GM18499 (cell line): Measurements from ENCODE around the gene ACOXL.

Source experiments
- ATAC-seq: cut with Tn5 transposase; IDR thresholded peaks from one replicate; pipeline ENCODE4 v1.9.1; 2021; ENCODE audit warnings: moderate number of reproducible peaks; ENCODE audit not compliant: insufficient read depth, unreplicated experiment

ACOXL gene

DNA sequence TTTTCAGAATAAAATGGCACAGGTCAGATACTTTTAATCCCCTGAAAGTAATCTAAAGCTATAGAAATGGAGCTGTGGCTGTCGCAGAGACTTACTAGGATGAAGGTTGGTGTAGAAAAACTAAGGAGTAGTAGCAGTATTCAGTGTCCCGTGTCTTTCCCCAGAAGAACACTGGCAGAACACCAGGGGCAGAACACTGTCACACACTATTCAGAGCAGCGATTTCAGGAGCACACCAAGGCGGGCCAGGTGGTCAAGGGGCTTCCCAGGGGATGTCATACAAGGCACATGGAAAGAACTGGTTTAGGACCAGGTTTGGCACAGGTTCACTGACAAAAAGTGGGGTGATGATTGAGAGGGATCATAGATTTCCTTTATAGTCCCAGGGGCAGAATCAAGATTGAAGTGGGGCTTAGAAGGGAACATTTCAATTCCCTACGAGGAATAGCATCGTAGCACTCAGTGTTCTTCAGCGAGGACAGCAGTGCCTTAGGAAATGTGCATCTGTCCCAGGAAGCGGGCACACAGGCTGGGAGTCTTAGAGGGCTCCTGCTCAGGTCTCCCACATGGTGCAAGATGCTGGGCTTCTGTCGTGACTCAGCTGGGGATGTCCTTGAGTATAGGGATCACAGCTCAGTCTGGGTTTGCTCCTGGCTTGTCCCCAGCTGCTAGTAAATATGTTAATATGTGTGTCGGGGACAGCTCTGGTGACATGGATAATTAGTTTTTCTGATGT is 410.9 kb downstream of the ACOXL start:
- ATAC-seq = no peak

DNA sequence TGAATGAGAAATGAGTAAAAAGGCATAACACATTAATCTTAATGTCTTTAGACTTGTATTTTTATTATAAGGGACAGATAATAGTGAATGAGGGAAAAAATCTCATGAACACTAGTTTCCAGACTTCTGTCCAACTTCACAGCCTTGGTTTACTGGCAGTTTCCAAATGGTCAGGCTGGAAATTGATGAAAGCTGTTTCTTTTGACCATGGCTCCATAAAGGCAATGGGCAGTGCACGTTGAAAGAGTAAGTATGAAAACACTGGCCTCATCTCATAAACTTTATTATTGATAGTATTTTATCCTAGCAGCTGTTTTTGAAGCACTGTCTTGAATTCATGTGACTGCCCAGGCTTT is 411.4 kb downstream of the ACOXL start:
- ATAC-seq = no peak

DNA sequence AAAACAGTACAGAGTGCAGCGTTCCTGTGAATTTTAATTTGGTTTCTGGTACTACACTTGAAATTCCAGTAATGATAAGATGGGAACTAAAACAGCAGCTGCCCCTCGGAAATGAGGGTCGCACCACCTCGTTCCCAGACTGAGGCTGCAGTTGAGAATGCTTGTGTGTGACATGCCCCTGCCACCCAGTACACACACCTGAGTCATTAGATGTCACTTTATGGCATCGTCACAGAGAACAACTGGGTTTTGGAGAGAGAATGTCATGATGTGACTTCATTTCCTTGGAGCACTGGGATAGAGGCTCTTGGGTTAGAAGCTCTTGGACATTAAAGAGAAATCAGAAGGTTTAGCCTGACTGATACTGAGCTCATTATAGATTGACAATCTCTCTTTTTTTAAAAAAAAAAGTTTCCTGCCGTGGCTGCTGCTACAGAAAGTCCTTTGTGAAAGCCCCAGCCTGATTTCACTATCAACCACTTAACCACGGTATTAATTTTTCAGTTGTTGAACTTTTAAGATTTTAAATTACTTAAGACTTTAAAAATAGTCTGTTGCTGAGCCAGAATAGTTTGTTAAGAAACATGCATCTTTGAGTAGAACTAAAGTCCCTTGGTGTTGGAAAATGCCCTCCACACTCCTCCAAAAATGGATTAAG is 412.9 kb downstream of the ACOXL start:
- no peak for ATAC-seq

DNA sequence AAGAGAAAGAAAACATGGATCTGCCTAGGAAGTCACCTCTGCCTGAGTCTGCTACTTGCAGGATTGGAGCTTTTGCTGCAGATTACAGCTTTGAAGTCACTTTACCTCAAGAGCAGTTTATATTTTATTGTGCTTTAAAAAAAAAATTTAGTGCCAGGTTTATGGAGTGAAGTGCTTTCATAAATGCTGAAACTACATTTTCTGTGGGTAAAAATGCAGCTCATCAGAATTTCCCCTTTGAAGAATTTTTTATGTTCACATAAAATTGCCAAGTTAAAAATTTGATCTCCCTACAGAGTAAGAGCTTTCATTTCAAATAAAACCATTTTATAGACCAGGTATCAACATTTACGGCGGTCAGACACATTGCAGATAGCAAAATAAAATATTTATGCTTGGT is 413.6 kb downstream of the ACOXL start:
- no peak for ATAC-seq

DNA sequence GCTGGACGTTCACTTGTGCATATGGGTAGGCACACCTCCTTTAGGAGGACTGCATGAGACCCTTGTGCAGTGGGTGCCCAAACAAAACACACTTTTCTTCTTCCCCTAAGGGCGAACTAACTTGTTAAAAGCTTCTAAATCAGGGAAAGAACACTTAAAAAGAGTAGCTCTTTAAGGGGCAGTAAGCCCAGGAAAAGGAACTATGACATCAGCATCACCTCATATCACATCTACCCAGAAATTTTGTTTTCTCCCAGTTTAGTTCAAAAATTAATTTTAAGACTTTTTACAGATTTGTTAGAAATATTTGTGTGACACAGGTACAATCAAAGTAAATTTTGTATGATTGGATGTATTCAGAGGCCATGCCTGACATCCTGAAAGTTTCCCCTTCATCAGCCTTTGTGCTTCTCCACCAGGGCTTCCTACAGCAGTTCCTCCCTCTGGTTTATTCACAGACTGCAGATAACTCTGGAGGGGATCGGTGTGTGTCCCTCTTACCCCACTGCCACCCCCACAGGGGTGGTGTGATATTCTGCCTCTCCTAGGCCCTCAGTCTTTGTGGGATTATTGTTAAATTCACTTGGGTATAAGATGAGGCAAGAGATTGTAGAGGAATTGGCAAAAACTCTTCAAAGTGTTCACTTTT is 416.0 kb downstream of the ACOXL start:
- no peak for ATAC-seq

DNA sequence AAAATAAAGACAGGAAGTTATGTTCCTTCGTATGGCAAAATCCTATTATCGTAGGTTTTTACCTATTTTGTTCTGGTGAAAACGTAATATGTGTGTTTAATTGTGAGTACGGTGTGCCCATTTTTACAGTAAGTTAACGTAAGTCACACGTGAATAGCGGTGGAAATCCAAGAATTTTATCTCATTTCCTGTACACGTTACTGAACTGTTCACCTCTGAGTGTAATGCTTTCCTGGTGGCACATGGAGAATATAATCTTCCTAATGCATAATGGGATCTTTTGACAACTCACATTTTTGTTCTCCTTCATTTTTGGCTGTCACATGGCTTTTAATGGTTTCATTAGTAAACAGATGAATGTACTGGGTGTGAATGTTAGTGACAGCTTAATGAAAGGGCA is 416.6 kb downstream of the ACOXL start:
- no peak for ATAC-seq

DNA sequence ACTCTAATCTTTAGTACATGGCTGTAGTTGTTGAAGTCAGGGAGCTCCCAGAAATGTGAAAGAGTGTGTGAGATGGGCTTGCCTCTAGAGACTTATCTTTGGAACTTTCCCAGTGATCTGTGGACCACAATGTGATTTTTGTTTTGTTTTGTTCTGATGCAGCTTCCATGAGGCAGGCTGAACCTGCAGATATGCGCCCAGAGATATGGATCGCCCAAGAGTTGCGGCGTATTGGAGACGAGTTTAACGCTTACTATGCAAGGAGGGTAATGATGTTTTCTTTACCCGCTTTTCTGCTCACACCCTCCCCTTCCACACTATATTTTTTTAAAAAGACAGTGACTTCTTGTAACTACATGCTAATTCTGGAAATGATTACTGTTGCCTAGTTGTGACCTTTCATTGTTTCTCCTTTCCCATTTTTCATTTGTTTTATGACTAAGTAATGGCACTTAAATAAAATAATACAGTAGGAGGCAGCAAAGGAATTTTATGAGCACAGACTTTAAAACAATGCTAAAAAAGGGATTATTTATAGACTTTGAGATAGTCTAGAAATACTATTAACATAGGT is 417.6 kb downstream of the ACOXL start:
- no peak for ATAC-seq

DNA sequence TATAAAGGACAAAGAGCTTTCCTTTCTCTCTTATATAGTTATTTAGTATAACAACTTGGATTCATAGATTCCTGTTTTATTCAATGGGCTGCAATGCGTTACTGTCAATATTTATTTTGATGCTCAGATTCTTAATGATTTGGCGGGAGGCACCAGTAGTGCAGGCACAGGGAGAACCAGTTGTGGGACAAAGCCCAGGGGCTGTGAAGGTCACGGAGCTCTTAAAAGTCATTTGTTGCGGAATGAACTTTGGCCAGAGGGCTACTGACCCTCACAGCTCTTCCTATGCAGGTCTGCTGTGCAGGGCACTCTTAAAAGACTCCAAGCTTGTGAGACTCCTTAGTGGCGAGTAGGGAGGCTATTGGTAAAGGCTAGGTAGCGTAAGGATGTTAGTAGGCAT is 422.4 kb downstream of the ACOXL start:
- no peak for ATAC-seq

DNA sequence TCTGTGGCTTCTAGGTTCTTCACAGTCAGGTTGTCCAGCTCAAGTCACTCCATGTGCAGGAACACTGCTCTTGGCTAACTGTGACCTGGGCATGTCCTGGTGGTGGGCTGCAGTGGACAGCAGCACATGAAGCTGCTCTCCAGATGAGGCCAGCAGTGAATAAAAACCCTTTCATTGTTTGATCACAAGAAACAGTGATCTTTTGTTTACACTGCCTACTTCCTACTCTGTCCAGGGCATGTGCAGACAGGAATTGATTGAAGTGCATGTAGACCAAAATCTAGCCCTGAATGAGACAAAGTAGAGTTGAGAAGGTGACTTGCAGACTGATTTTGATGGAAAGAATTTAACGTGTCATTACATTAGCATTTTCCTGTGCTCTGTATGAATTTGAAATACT is 423.2 kb downstream of the ACOXL start:
- ATAC-seq = no peak

DNA sequence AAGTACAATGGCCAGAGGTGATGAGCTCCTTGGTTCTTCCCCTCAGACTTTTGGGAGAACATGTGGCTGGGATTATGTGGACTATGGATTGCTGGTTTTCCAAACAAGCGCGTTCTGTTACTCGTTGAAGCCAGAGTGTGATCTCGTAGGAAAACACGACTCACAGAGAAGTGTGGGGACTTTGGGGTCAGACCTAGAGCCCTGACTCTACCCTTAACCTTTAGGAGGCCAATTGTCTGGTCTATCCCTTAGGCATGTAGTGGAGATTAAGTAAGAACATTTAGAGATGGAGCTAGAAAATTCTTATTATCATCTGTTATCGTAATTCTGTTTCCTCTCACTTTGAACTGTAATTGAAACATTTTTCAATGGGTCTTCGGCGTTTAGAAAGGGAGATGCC is 424.2 kb downstream of the ACOXL start:
- no peak for ATAC-seq

DNA sequence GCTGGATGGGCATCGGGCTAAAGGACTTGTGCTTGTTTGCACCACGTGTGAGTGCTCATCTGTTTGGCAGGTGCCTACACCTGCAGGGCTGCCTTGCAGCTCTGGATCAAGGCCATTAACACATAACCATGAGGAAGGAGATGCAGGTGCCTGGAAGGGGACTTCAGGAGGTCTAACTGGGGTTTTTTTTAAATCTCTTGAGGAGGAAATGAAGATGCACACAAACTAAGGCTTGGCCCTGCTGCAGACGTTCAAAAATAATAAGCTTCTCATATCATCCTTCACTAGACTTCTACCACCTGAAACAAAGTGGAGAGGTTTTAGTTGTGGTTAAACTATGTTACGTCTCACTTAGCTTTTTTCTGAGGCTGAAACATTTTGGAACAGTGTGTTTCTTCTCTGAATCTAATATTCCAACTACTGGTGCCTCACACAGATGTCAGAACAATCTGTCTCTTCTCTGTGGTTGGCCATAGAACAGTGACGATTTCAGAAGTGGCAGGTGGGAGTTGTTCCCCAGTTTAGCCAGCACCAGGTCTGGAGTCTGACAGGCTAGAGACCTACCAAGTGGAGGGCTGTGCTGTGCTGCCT is 424.8 kb downstream of the ACOXL start:
- ATAC-seq = peak; percentile 31

DNA sequence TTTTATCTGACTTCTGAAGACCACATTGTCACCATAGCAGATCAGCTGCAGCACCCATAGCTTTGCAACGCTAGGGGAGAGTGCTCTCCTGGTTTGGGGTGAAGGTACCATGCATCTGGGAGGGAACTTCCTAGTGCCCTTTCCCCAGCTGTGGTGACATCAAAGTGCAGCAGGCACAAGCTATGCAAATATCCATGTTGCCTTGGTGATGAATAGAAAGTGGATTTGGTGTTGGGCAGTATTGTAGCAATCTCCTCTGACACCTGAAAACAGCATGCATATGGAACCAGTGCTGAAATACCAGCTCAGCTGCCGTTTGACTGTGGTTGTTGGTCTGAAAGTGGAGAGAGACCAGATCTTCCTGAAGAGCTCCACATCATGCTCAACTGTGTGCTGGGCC is 425.4 kb downstream of the ACOXL start:
- peak; percentile 36 for ATAC-seq

DNA sequence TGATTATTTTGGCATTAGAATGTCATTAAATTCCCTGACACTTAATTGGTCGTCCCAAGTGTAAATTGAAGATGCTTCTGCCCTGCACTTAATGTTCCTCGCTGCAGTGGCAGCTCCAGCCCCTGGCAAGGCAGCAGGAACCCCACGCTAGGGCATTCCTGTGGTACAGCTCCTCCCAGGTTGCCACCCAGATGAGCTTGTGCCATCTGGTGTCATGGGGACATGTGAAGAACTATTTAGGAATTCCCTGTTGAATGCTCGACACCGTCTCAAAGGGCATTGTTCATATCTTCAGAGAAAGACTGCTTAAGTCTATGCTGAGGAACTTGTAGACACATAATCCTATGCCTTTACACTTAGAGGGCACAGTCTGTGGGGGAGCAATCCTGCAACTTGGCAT is 427.3 kb downstream of the ACOXL start:
- no peak for ATAC-seq

DNA sequence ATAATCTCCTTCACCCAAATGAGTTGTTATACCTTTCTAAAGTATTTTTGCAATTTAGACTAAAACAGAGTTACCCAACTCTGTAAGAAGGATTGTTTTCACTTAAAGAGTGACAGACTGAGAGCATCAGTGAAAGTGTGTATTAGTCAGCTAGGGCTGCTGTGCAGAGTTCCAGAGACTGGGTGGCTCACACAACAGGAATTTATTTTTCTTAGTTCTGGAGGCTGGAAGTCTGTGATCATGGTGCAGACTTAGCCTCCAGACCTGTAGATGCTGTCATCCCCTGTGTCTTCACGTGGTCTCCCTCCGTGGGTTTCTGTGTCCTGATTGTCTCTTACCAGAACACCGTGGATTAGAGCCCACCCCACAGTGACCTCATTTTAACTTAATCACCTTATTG is 428.4 kb downstream of the ACOXL start:
- ATAC-seq = no peak

DNA sequence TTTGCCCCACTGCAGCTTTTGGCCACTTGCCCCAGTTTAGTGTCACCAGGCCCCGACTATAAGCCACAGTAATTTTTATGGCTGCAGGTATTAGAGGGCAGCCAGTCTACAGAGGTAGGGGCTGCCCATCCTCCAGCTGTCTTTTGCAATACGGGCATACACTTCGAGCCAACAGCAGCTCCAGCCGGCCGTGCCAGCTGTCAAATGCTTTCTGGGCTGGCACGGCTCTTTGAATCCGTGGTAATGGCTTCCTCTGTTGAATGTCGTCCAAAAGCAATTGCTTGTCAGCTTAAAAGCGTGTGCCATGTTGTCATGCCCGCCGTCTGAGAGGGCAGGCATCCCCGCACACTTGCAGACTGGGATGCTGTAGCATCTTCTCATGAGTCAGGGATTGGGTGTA is 429.6 kb downstream of the ACOXL start:
- no peak for ATAC-seq

DNA sequence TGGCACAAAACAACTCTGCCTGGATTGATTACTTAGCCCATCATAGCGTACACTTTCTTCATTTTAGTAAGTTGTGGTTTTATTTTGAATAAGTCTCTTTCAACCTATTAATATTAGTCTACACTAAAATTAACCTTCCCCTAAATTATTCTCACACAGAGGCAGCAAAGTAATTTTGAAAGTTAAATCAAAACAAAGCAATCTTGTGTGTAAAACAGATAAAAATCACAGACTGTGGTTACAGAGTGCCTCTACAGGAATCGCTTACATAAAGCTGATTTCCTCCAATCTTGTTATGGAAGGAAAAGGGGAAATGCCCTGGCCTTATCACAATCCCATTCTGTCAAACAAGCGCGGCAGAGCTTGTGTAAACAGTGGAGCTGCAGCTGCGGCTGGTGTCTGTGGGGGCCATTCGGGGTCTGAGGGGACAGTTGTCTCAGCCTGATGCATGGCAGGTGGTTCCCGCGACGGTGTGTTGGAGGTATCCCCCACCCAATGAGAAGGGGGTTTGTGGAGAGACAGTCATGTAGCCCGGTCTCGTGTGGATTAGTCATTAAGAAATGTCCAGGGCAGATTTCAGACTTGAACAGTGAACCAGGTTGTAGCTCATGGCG is 430.5 kb downstream of the ACOXL start:
- no peak for ATAC-seq

DNA sequence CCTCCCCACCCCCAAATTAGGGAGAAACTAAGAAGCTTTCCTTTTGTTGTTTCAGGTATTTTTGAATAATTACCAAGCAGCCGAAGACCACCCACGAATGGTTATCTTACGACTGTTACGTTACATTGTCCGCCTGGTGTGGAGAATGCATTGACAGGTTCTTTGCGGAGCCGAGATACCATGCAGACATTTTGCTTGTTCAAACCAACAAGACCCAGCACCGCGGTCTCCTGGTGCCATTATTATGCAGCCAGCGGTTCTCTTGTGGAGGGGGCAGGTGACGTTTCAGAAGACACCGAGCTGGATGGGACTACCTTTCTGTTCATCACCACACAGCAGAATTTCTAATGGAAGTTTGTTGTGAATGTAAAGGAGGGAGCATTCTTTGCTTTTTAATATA is 431.7 kb downstream of the ACOXL start:
- no peak for ATAC-seq

DNA sequence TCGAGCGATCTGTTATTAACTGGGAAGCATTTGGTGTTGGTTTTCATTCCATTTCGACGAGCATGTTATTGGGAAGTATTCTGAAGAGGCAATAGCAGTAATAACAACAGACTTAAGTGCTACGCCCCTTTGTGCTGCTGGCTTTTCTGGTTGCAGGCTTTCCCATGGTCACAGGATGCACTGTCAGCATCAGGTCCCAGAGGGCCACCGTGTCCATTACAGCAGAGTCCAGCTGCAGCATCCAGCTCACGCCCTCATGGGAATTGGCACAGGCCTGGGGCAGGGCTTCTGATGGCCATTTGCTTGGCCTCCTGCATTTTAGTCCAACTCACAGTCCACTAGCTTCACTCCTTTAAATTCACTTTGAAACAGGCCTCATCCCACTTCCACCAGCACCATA is 432.7 kb downstream of the ACOXL start:
- no peak for ATAC-seq

DNA sequence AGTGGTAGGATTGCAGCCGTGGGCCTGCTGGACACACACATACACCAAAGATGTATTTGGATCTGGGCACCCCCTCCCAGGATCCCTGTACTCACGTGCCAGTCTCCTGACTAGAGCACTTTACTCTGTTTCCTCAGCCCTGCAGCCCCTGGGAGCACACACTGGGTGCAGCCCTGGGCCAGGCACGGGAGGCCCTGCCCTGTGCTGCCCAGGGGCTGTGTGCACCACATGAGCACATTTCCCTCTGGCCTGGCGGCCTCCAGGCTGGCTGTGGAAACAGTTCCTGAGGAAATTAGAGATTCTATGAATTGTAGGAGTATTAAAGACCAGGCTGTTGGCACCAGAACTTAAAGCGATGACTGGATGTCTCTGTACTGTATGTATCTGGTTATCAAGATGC is 433.7 kb downstream of the ACOXL start:
- no peak for ATAC-seq

DNA sequence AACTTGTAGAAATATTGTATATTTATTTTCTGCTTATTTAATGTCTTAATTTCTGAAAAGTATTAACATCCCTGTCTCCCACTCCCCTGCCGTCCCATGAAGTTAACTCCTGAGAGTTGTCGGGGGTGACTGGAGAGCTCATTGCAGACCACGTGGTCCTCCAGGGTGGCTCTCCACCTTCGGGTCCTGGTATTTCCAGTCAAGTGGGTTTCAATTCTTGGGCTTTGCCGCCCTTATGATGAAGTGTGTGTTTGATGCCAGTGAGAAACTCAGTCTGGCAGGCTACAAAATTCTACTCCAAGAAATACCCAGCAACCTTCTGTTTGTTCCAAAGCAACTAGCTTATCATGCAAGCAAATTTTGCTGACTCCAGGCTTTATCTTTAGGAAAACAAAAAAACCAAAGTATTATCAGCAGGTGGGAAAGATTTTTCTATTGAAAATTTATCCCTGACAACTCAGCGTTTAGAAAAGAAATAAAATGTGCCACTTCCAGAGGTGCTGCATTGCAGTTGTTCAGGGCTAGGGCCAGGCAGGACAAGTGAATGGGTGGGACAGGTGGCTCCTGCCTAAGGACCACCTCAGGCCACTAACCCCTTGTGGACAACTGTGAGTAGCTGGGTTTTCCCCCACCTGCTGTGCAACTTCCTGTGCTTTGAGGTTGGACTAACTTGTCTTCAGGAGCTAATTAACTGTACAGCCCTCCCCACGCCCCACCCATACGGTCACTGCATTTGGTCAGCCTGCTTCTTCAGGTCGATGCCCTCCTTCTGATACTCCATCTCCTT is 434.9 kb downstream of the ACOXL start:
- no peak for ATAC-seq
